GM23248 (cell line): ENCODE results near the gene POP4.

ENCODE experiments used
- EZH2 ChIP-seq: fragments of 200-600 bp; sonication (generic); IDR thresholded peaks from 2 replicates; pipeline ENCODE4 v1.6.1; 2018; ENCODE audit warnings: antibody characterized with exemption, mild to moderate bottlenecking; ENCODE audit not compliant: insufficient read depth, poor library complexity, severe bottlenecking
- EZH2phosphoT487 ChIP-seq: fragments of 200-600 bp; sonication (generic); IDR thresholded peaks from 2 replicates; pipeline ENCODE4 v1.6.1; 2018; ENCODE audit warnings: antibody characterized with exemption, moderate library complexity, mild to moderate bottlenecking, low read depth; ENCODE audit not compliant: insufficient read depth

DNA sequence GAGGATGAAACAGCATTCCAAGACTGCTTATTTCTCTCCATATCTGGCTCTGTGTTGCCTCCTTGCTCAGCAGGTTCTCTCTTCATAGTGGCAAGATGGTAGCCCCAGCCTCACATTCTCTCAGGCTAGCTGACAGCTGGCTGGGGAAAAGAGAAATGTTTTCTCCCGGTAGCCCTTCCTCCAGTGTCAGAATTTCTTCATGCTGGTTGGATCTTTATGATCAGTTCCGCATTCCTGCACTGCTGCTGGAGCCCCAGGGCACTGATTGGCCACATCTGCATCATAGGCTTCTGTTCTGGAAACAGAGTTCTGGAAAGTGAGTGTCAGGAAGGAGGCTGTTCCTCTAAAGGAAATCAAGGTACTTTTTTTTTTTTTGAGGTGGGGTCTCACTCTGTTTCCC, 24.6 kb downstream of the POP4 start:
- TF ChIP-seq EZH2 = no peak
- no peak for TF ChIP-seq EZH2phosphoT487
